BLaER1 treated with 17β-estradiol and CSF1 and Interleukin-3, amounts not matched to agents 10 nM and 100 nM (cell line): Measurements from ENCODE around the gene CEACAM21.

Experiments
- H3K27ac ChIP-seq, 11 experiments: shearing (Covaris generic); formaldehyde crosslinking; 2 replicates each; pipeline ENCODE4 v1.8.1; 2022
- H3K27me3 ChIP-seq, 11 experiments: shearing (Covaris generic); formaldehyde crosslinking; 2 replicates each; pipeline ENCODE4 v1.8.1; 2022
- H3K36me3 ChIP-seq, 11 experiments: shearing (Covaris generic); formaldehyde crosslinking; 2 replicates each; pipeline ENCODE4 v1.8.1; 2022
- H3K4me1 ChIP-seq, 10 experiments: shearing (Covaris generic); formaldehyde crosslinking; 2 replicates each; pipeline ENCODE4 v1.8.1; 2022
- H3K4me2 ChIP-seq, 11 experiments: shearing (Covaris generic); formaldehyde crosslinking; 2 replicates each; pipeline ENCODE4 v1.8.1; 2022
- H3K4me3 ChIP-seq, 10 experiments: shearing (Covaris generic); formaldehyde crosslinking; 2 replicates each; pipeline ENCODE4 v1.8.1; 2022
- H3K9ac ChIP-seq, 11 experiments: shearing (Covaris generic); formaldehyde crosslinking; 2 replicates each; pipeline ENCODE4 v1.8.1; 2022
- H3K9me3 ChIP-seq, 11 experiments: shearing (Covaris generic); formaldehyde crosslinking; replicated peaks in 1 of 11; 2 replicates each; pipeline ENCODE4 v1.8.1; 2022
- H4K20me1 ChIP-seq, 11 experiments: shearing (Covaris generic); formaldehyde crosslinking; 2 replicates each; pipeline ENCODE4 v1.8.1; 2022
- Cebpa-rat ChIP-seq, 11 experiments: shearing (Covaris generic); IDR thresholded peaks; 2 replicates each; pipeline ENCODE4 v1.8.1; 2022

Gene CEACAM21

DNA sequence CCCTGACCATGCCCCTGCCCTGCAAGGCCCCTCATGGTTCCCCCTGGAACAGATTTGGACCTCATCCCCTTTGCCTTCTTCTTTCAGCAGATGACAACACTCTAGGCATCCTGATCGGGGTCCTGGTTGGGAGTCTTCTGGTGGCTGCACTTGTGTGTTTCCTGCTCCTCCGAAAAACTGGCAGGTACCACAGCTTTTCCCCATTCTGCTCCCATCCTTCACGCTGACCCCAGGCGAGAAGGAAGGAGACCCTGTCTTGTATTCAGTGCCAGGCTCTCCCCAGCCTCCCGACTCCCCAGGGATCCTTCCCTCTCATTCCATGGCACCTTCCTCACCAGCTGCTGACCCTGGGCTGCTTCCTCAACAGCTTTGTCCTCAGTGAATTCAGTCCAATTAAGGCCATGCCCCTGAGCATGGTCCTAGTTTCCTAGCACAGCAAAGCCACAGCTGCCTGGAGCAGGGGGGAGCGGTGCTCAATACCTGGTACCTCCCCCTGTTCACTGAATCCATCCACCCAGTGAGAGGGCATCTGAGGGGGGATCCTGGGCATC lies 8.4 kb downstream of the CEACAM21 start:
- no peak overlapping the region for H3K4me3 ChIP-seq
- TF ChIP-seq Cebpa-rat (IDR thresholded peaks at IDR 0.05) = no peak
- H3K27me3 ChIP-seq = no peaks in the 10 kb centered on the region
- H3K4me2 ChIP-seq = no peak overlapping the region
- peaks cover 0 to 7% (median 0%) of the 10 kb centered on the region in 10 experiments; a peak in 1 of 20 replicates for H3K4me1 ChIP-seq
- no peak overlapping the region for H3K27ac ChIP-seq
- peaks cover 0 to 35% (median 5%) of the 10 kb centered on the region in 11 experiments; a peak in 10 of 22 replicates for H4K20me1 ChIP-seq
- no peak overlapping the region for H3K9ac ChIP-seq
- H3K36me3 ChIP-seq = peaks cover 76 to 94% (median 85%) of the 10 kb centered on the region in 11 experiments
- peaks cover 40 to 46% (median 43%) of the 10 kb centered on the region in 11 experiments for H3K9me3 ChIP-seq

DNA sequence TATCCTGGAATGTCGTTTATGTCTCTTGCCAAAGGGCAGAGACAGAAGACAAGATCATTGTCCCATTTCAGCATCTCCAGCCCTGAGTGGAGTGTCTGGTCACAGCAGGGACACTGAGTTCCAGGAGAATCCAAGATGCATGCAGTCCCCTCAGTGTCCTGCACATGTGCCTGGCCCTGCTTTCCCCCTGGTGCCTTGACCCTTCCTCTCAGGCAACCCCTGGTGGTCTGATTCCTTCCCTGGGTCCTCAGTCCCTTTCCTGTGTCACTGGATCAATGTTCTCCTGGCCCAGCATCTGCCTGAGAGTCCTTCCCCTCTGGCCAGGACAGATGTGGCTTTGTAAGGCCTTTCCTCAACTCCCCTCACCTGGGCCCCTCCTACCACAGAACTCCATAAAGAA lies 9.0 kb downstream of the CEACAM21 start:
- no peaks in the 10 kb centered on the region for H3K27me3 ChIP-seq
- no peak for TF ChIP-seq Cebpa-rat (IDR thresholded peaks at IDR 0.05)

DNA sequence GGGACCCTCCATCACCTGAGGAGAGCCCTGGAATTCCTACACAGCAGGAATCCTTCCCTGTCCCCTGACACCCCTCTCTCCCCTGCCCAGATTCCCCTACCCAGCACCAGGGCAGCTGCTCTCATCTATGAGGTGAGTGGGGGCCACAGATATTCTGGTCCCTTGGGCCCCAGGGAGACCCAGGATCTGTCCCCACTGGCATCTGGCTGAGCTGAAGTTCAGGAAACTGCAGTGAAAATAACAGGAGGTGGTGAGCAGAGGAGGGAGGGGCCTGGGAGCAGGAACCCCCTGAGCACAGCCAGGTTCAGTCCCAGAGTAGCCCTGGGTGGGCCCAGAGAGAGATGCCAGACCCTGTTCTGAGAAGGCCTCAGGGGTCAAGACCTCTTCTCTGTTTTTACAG lies 10.1 kb downstream of the CEACAM21 start:
- no peak overlapping the region for H3K4me3 ChIP-seq
- H3K36me3 ChIP-seq = peaks cover 58 to 77% (median 68%) of the 10 kb centered on the region in 11 experiments
- no peak overlapping the region for H3K9ac ChIP-seq
- H4K20me1 ChIP-seq = peaks cover 0 to 39% (median 5%) of the 10 kb centered on the region in 11 experiments; a peak in 10 of 22 replicates
- peaks cover 0 to 7% (median 0%) of the 10 kb centered on the region in 10 experiments; a peak in 1 of 20 replicates for H3K4me1 ChIP-seq
- no peak overlapping the region; a peak in 1 of 22 replicates for H3K27ac ChIP-seq
- H3K4me2 ChIP-seq = no peak overlapping the region
- H3K9me3 ChIP-seq = peaks cover 23 to 29% (median 26%) of the 10 kb centered on the region in 11 experiments
- no peak for TF ChIP-seq Cebpa-rat (IDR thresholded peaks at IDR 0.05)
- no peaks in the 10 kb centered on the region for H3K27me3 ChIP-seq

More for the DNA sequence above, 9.0 kb downstream of the CEACAM21 start:
- no peak overlapping the region for H3K4me2 ChIP-seq
- H3K4me3 ChIP-seq = no peak overlapping the region
- H3K9ac ChIP-seq = no peak overlapping the region
- H3K4me1 ChIP-seq = peaks cover 0 to 7% (median 0%) of the 10 kb centered on the region in 10 experiments; a peak in 1 of 20 replicates
- H3K36me3 ChIP-seq = peaks cover 70 to 88% (median 79%) of the 10 kb centered on the region in 11 experiments
- H3K27ac ChIP-seq = no peak overlapping the region
- peaks cover 0 to 39% (median 5%) of the 10 kb centered on the region in 11 experiments; a peak in 10 of 22 replicates for H4K20me1 ChIP-seq
- peaks cover 34 to 40% (median 37%) of the 10 kb centered on the region in 11 experiments for H3K9me3 ChIP-seq

DNA sequence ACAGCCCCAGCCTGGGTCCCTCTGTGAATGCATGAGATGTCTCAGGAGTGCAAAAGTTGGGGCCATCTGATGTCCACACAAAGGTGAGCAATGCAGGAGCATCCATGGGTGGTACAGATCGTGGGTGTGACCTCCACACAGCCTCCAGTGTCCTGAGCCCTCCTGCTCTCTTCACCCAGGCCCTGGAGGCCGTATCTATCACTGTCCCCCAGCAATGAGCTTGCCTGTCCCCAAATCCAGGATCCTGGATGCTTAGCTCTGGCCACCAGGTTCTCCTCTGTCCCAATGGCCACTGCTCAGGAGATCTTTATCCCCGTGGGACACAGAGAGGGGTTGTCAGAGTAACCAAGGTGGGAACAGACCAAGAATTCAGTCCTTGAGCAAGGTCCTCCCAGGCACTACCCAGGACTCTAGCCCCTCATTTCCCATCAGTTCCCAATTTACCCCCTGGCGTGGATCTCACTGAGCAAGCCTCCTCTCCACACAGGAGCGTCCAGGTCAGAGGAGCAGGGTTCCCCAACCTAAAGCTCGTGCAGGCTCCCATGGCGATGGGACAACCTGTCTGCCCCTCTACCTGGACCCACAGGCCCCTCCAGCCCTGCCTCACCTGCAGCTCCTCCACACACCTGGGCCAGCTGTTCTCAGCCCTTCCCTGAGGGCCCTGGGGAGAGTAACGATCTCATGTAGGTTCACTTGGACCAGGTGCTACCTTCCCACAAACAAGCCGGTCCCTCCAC lies 11.3 kb downstream of the CEACAM21 start:
- Histone ChIP-seq H3K4me3 (no peak overlapping the region), H3K36me3 (peaks cover 46 to 65% (median 56%) of the 10 kb centered on the region in 11 experiments), H3K27me3 (no peaks in the 10 kb centered on the region), H3K4me2 (no peak overlapping the region), H3K9me3 (peaks cover 11 to 17% (median 14%) of the 10 kb centered on the region in 11 experiments), H3K27ac (no peak overlapping the region), H3K4me1 (peaks cover 0 to 7% (median 0%) of the 10 kb centered on the region in 10 experiments; a peak in 1 of 20 replicates), H3K9ac (no peak overlapping the region), H4K20me1 (peaks cover 0 to 39% (median 5%) of the 10 kb centered on the region in 11 experiments; a peak in 11 of 22 replicates)
- no peak for TF ChIP-seq Cebpa-rat (IDR thresholded peaks at IDR 0.05)

DNA sequence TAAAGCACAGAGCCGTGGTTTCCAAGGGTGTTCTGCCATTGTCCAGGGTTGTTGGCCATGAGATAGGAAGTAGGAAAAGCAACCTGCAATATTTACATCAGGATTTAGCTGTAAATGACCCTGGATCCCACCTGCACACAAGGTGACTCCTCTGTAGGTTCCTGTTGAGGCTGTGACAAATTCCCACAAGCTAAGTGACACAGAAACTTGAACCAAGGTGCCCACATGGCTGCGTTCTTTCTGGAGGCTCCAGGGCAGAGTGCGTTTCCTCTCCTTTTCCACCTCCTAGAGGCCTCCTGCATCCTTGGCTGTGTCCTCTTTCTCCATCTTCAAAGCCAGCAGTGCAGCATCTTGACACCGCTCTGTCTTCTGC lies 11.9 kb downstream of the CEACAM21 start:
- Histone ChIP-seq H3K9ac (no peak overlapping the region), H3K27ac (no peak overlapping the region), H3K9me3 (peaks cover 5 to 11% (median 8%) of the 10 kb centered on the region in 11 experiments), H4K20me1 (peaks cover 0 to 39% (median 5%) of the 10 kb centered on the region in 11 experiments; a peak in 11 of 22 replicates), H3K36me3 (peaks cover 41 to 59% (median 50%) of the 10 kb centered on the region in 11 experiments), H3K4me1 (peaks cover 0 to 7% (median 0%) of the 10 kb centered on the region in 10 experiments; a peak in 1 of 20 replicates), H3K27me3 (no peaks in the 10 kb centered on the region), H3K4me2 (no peak overlapping the region), H3K4me3 (no peak overlapping the region)
- TF ChIP-seq Cebpa-rat (IDR thresholded peaks at IDR 0.05) = no peak

DNA sequence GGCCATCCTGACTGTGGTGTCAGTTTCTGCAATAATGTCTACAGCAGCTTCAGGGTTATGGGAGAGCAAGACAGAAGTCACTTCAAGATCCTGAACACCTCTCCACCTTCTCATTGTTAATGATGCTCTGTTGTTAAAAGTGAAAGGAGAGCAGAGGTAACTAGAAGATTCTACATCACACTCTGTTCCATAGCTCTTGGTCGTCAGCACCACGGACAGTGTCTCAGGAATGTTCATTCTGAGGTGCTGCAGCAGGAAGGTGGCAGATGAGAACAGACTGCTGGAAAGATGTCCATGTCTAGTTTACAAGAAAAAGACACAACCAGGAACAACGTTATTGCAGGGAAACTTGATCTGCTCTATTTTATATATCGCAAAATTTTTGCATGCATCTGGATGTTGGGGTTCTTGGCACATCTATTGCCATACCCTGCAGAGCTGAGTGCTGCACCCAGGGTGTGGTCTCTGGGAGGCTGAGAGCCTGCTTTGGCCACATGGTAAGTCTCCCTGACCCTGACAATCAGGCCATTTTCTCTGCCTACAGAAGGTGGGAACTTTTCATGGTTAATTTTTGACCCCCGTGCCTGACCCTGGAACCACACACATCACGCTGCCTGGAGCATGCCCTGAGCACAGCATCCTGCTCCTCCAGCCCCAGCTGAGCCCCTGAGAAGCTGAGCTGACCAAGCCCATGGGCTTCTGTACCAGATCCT lies 12.7 kb downstream of the CEACAM21 start:
- no peak overlapping the region for H3K4me3 ChIP-seq
- H3K4me2 ChIP-seq = no peak overlapping the region
- no peaks in the 10 kb centered on the region for H3K27me3 ChIP-seq
- no peak overlapping the region for H3K9ac ChIP-seq
- TF ChIP-seq Cebpa-rat (IDR thresholded peaks at IDR 0.05) = no peak
- H4K20me1 ChIP-seq = peaks cover 0 to 39% (median 5%) of the 10 kb centered on the region in 11 experiments; a peak in 11 of 22 replicates
- H3K27ac ChIP-seq = no peak overlapping the region
- H3K9me3 ChIP-seq = peaks cover 0 to 3% (median under 1%) of the 10 kb centered on the region in 11 experiments; a peak in 6 of 22 replicates
- peaks cover 32 to 51% (median 42%) of the 10 kb centered on the region in 11 experiments for H3K36me3 ChIP-seq
- H3K4me1 ChIP-seq = peaks cover 0 to 7% (median 0%) of the 10 kb centered on the region in 10 experiments; a peak in 1 of 20 replicates

DNA sequence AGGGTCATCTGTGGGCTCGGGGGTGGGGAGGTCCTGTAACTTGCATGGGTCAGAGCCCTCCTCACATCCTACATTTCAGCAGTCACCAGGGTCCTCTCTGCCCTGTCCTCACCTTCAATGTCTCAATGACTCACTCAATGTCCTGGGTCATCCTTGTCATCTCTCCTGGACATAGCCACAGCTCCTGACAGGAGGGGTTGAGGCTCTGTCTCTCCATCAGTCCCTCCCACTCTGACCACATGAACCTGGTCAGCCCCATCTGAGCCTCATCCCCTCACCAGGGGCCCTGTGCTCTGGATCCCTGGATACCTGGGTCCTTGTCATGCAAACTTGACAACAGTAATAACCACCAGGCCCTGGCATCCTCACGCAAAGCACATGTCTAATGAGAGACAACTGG lies 13.4 kb downstream of the CEACAM21 start:
- Histone ChIP-seq H3K9me3 (no peaks in the 10 kb centered on the region), H3K4me1 (peaks cover 0 to 8% (median under 1%) of the 10 kb centered on the region in 10 experiments; a peak in 3 of 20 replicates), H4K20me1 (peaks cover 0 to 39% (median 5%) of the 10 kb centered on the region in 11 experiments; a peak in 11 of 22 replicates), H3K4me3 (no peak overlapping the region), H3K36me3 (peaks cover 25 to 44% (median 35%) of the 10 kb centered on the region in 11 experiments), H3K27me3 (no peaks in the 10 kb centered on the region), H3K9ac (no peak overlapping the region), H3K27ac (no peak overlapping the region), H3K4me2 (no peak overlapping the region)
- TF ChIP-seq Cebpa-rat (IDR thresholded peaks at IDR 0.05) = no peak

DNA sequence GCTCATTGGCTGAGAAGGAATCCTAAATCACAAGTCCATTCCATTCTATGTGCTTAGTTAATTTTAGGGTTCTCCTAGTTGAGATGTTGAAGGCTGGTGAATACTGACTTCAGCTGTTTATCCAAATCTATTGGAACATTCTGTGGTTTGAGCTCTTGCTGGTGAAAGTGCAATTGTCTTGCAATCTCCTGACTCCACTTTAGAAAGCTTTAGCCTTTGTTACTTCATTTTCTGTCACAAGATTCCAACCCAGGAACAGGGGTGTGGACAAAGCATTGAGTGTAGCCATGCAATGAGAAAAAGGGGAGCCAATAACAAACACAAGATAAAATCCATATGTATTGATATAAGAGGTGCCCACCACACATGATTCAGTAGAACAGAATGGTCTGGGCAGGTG lies 15.0 kb downstream of the CEACAM21 start:
- H3K4me1 ChIP-seq = peaks cover 0 to 12% (median 4%) of the 10 kb centered on the region in 10 experiments; a peak in 8 of 20 replicates
- no peak overlapping the region for H3K27ac ChIP-seq
- TF ChIP-seq Cebpa-rat (IDR thresholded peaks at IDR 0.05) = no peak

More for the DNA sequence above, 15.0 kb downstream of the CEACAM21 start:
- Histone ChIP-seq H3K27me3 (no peaks in the 10 kb centered on the region), H3K36me3 (peaks cover 10 to 28% (median 19%) of the 10 kb centered on the region in 11 experiments; a peak in 19 of 22 replicates), H4K20me1 (peaks cover 0 to 36% (median 5%) of the 10 kb centered on the region in 11 experiments; a peak in 11 of 22 replicates), H3K4me3 (no peak overlapping the region), H3K9ac (no peak overlapping the region), H3K4me2 (no peak overlapping the region), H3K9me3 (no peaks in the 10 kb centered on the region)
